ENCODE results near the gene PCCA. TPM values are rescaled to one million over a fixed set of nuclear protein-coding genes. Genes with fewer than 3 reads are reported as not detected.
A peak's percentile ranks its signal among the peaks of the same experiment; 100 is the strongest.

The PCCA gene
- total and polyA plus RNA-seq, 2 donors (not counting 3 experiments of a cell fraction or from before 2014, with no cell fraction given): 5.7 to 20.2 TPM

DNA sequence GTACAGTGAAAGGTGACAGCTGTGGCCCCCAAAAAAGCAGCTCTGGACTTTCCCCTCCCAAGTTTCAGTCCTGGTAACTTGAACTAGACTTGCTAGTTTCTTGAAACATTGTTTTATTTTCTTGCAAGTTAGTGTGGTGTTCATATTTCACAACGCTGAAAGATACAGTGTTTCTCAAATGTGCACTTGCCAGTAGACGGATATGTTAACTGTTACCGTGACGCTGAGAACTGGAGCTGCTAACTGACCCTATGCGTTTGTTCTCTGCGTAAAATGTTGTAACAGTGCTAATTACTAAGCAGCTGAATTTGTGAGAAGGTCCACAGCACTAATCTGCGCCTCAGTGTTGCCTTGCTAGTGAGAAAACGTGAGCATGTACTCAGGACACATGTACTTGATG is 420.1 kb downstream of the PCCA start:
- H3K36me3 ChIP-seq (ENCODE audit: control insufficient read depth in 2 of 2, extremely low read depth in 1 of 2, insufficient read depth in 2 of 2, low read length in 2 of 2): no peaks in the 10 kb centered on the region
- H3K4me3 ChIP-seq (replicated peaks in 1 of 3; ENCODE audit: insufficient read depth in 1 of 3, low read depth in 1 of 3, low read length in 3 of 3): no peak overlapping the region
- peaks cover 9% of the 10 kb centered on the region for H3K4me1 ChIP-seq (ENCODE audit: control insufficient read depth, extremely low read depth, insufficient read depth, low read length)
- no peaks in the 10 kb centered on the region for H3K79me2 ChIP-seq (ENCODE audit: control insufficient read depth, insufficient read depth, low read length)
- H3K9me1 ChIP-seq (replicated peaks; ENCODE audit: control insufficient read depth, extremely low read depth, insufficient read depth, low read length): no peaks in the 10 kb centered on the region
- BruUV-seq (replicated peaks): no TSS peak
- DNase-seq (ENCODE audit: low read depth, low spot score): no peak
- peak; percentile 35 for FAIRE-seq
- CTCF ChIA-PET: interaction anchor here (1.3 kb wide), 1 partner anchor 274 kb away, joined by 4 read pairs; no protein-coding TSS in a partner anchor
- dilution Hi-C loops (cut with MboI; ENCODE audit: extremely low pct_ligation_motif_present, low sequenced_read_pairs) (no loop called here), intact Hi-C loops (cut with micrococcal nuclease) (no loop called here)
- H3K9me3 ChIP-seq (replicated peaks; ENCODE audit: control insufficient read depth, insufficient read depth, low read length): no peaks in the 10 kb centered on the region
- no peak overlapping the region for H3K9ac ChIP-seq (replicated peaks; ENCODE audit: extremely low read depth, insufficient read depth, low read length)
- H3K4me2 ChIP-seq (ENCODE audit: insufficient read depth, low read length): no peak overlapping the region
- H4K20me1 ChIP-seq (replicated peaks; ENCODE audit: control insufficient read depth, extremely low read depth, insufficient read depth, low read length): no peaks in the 10 kb centered on the region
- POLR2A ChIA-PET: no interaction called here
- H3K27me3 ChIP-seq (ENCODE audit: control insufficient read depth in 2 of 2, insufficient read depth in 2 of 2, low read length in 2 of 2): no peaks in the 10 kb centered on the region
- TF ChIP-seq EZH2 (IDR thresholded peaks at IDR 0.05; ENCODE audit: borderline replicate concordance, low read depth, low read length, severe bottlenecking) (no peak), POLR2A (IDR thresholded peaks at IDR 0.05; ENCODE audit: low read depth, low read length) (no peak), JUN (IDR thresholded peaks at IDR 0.05; ENCODE audit: borderline replicate concordance, insufficient read depth, insufficient read length, low read depth) (no peak), MYC (IDR thresholded peaks at IDR 0.05; ENCODE audit: low read depth, low read length) (no peak), FOS (IDR thresholded peaks at IDR 0.05; ENCODE audit: borderline replicate concordance, insufficient read depth, low read length) (no peak), MAX (IDR thresholded peaks at IDR 0.05; ENCODE audit: insufficient read depth, insufficient read length) (no peak), GATA2 (IDR thresholded peaks at IDR 0.05; ENCODE audit: insufficient read depth, insufficient read length, low read depth, low read length) (no peak), POLR2AphosphoS5 (IDR thresholded peaks at IDR 0.05; ENCODE audit: insufficient read depth, low read depth, low read length) (no peak), CTCF (IDR thresholded peaks at IDR 0.05; ENCODE audit: extremely low read depth in 1 of 2, insufficient read depth in 1 of 2, low read depth in 1 of 2, low read length in 2 of 2) (no peak)
- no peak overlapping the region for H3K27ac ChIP-seq (ENCODE audit: insufficient read depth, low read depth, low read length)
- H2AFZ ChIP-seq (ENCODE audit: low read depth, low read length): no peak overlapping the region
